Loucy (cell line): ENCODE measurements around the gene ZNF511.

Experiments
- H2AFZ ChIP-seq: fragments of 200-600 bp; sonication (generic); 2 replicates; pipeline ENCODE4 v1.6.0; 2016; ENCODE audit warnings: antibody characterized with exemption, mild to moderate bottlenecking, low read length, moderate library complexity
- H3F3A ChIP-seq: fragments of 200-600 bp; 2 replicates; pipeline ENCODE4 v1.6.0; 2016; ENCODE audit warnings: antibody characterized with exemption, low read depth, mild to moderate bottlenecking
- H3K27me3 ChIP-seq: fragments of 200-600 bp; sonication (generic); 2 replicates; pipeline ENCODE4 v1.6.1; 2014; ENCODE audit warnings: low read length, mild to moderate bottlenecking; ENCODE audit not compliant: insufficient read depth, poor library complexity, severe bottlenecking
- H3K36me3 ChIP-seq: fragments of 200-600 bp; sonication (generic); 2 replicates; pipeline ENCODE4 v1.6.1; 2016; ENCODE audit warnings: low read length; ENCODE audit not compliant: insufficient read depth
- H3K4me1 ChIP-seq: fragments of 200-600 bp; sonication (generic); 2 replicates; pipeline ENCODE4 v1.5.1; 2014; ENCODE audit warnings: low read length, mild to moderate bottlenecking; ENCODE audit not compliant: insufficient read depth, poor library complexity, severe bottlenecking
- H3K4me2 ChIP-seq: fragments of 200-600 bp; sonication (generic); 2 replicates; pipeline ENCODE4 v1.6.0; 2014; ENCODE audit warnings: antibody characterized with exemption, low read length, low read depth, mild to moderate bottlenecking; ENCODE audit not compliant: poor library complexity, severe bottlenecking
- H3K4me3 ChIP-seq: fragments of 200-600 bp; sonication (generic); 2 replicates; pipeline ENCODE4 v1.5.1; 2014; ENCODE audit warnings: low read length, mild to moderate bottlenecking, mixed read lengths; ENCODE audit not compliant: poor library complexity, severe bottlenecking
- H3K79me2 ChIP-seq: fragments of 200-600 bp; sonication (generic); 2 replicates; pipeline ENCODE4 v1.6.1; 2014; ENCODE audit warnings: low read length; ENCODE audit not compliant: insufficient read depth
- H3K9ac ChIP-seq: fragments of 200-600 bp; sonication (generic); 2 replicates; pipeline ENCODE4 v1.6.0; 2014; ENCODE audit warnings: mild to moderate bottlenecking, low read depth, low read length, moderate library complexity; ENCODE audit not compliant: poor library complexity, severe bottlenecking
- H3K9me2 ChIP-seq: fragments of 200-600 bp; sonication (generic); replicated peaks from 2 replicates; pipeline ENCODE4 v1.6.1; 2016; ENCODE audit warnings: low read depth, low read length, mixed read lengths
- H3K9me3 ChIP-seq: fragments of 200-600 bp; sonication (generic); 2 replicates; pipeline ENCODE4 v1.6.1; 2014; ENCODE audit warnings: mild to moderate bottlenecking, antibody characterized with exemption, low read length, low read depth; ENCODE audit not compliant: insufficient read depth
- H4K20me1 ChIP-seq: fragments of 200-600 bp; sonication (generic); 2 replicates; pipeline ENCODE4 v1.6.0; 2014; ENCODE audit warnings: antibody characterized with exemption, low read length, mild to moderate bottlenecking; ENCODE audit not compliant: insufficient read depth, poor library complexity, severe bottlenecking
- EZH2phosphoT487 ChIP-seq: fragments of 200-600 bp; IDR thresholded peaks from 2 replicates; pipeline ENCODE4 v1.6.1; 2018; ENCODE audit warnings: antibody characterized with exemption, mild to moderate bottlenecking, moderate library complexity, borderline replicate concordance
- TF ChIP-seq, protein P1 (sequence below): fragments of 200-600 bp; sonication (generic); conservative IDR thresholded peaks from 2 replicates; pipeline ENCODE4 v1.5.1; 2014; ENCODE audit warnings: mild to moderate bottlenecking, antibody characterized with exemption, low read length

ZNF511 gene

DNA sequence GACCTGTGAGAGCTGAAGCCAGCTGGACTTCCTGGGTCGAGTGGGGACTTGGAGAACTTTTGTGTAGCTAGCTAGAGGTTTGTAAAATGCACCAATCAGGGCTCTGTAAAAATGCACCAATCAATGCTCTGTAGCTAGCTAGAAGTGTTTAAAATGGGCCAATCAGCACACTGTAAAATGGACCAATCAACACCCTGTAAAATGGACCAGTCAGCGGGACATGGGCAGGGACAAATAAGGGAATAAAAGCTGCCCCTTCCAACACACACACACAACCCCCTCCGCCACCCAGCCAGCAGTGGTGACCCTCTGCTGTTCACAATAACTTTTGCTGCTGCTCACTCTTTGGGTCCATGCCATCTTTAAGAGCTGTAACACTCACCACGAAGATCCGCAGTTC lies 7.1 kb downstream of the ZNF511 start:
- Histone ChIP-seq H3K4me1 (no peaks in the 10 kb centered on the region), H3F3A (no peaks in the 10 kb centered on the region; the same call in 1 of the 2 replicates), H3K4me3 (no peak overlapping the region), H3K9me2 (no peaks in the 10 kb centered on the region), H3K36me3 (no peaks in the 10 kb centered on the region), H3K9ac (no peak overlapping the region), H3K9me3 (no peaks in the 10 kb centered on the region), H3K27me3 (no peaks in the 10 kb centered on the region), H3K4me2 (no peak overlapping the region), H2AFZ (no peak overlapping the region), H3K79me2 (no peaks in the 10 kb centered on the region), H4K20me1 (no peaks in the 10 kb centered on the region)
- no peak for TF ChIP-seq EZH2phosphoT487
- TF ChIP-seq, protein P1, sequence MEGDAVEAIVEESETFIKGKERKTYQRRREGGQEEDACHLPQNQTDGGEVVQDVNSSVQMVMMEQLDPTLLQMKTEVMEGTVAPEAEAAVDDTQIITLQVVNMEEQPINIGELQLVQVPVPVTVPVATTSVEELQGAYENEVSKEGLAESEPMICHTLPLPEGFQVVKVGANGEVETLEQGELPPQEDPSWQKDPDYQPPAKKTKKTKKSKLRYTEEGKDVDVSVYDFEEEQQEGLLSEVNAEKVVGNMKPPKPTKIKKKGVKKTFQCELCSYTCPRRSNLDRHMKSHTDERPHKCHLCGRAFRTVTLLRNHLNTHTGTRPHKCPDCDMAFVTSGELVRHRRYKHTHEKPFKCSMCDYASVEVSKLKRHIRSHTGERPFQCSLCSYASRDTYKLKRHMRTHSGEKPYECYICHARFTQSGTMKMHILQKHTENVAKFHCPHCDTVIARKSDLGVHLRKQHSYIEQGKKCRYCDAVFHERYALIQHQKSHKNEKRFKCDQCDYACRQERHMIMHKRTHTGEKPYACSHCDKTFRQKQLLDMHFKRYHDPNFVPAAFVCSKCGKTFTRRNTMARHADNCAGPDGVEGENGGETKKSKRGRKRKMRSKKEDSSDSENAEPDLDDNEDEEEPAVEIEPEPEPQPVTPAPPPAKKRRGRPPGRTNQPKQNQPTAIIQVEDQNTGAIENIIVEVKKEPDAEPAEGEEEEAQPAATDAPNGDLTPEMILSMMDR: no peak

DNA sequence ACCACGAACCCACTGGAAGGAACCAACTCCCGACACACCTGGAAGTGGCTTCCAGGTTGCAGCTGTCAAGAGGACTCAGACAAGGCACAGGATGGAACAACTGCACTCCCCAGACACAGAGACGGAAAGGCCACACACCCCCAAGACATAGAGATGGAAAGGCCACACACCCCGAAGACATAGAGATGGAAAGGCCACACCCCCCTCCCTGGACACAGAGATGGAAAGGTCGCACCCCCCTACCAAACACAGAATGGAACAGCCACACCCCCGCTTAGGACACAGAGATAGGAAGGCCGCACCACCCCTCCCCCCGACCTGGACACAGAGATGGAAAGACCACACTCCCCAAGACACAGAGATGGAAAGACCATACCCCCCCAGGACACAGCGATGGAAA lies 7.6 kb downstream of the ZNF511 start:
- TF ChIP-seq EZH2phosphoT487: no peak
- TF ChIP-seq, protein P1: no peak
- Histone ChIP-seq H3K4me3 (no peak overlapping the region), H2AFZ (no peak overlapping the region), H3K4me1 (no peaks in the 10 kb centered on the region), H3K79me2 (no peaks in the 10 kb centered on the region), H3F3A (no peaks in the 10 kb centered on the region; the same call in 1 of the 2 replicates), H4K20me1 (no peaks in the 10 kb centered on the region), H3K9me2 (no peaks in the 10 kb centered on the region), H3K9me3 (no peaks in the 10 kb centered on the region), H3K27me3 (no peaks in the 10 kb centered on the region), H3K4me2 (no peak overlapping the region), H3K9ac (no peak overlapping the region), H3K36me3 (no peaks in the 10 kb centered on the region)

DNA sequence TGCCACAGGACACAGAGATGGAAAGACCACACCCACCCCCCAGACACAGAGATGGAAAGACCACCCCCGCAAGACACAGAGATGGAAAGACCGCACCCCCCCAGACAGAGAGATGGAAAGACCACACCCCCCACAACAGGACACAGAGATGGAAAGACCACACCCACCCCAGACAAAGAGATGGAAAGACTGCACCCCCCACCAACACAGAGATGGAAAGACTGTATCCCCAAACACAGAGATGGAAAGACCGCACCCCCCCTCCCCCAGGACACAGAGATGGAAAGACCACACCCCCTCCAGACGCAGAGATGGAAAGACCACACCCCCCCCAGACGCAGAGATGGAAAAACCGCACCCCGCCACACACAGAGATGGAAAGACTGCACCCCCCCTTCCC lies 8.0 kb downstream of the ZNF511 start:
- H3K4me2 ChIP-seq: no peak overlapping the region
- H3K9me3 ChIP-seq: no peaks in the 10 kb centered on the region
- H3K27me3 ChIP-seq: no peaks in the 10 kb centered on the region
- H3K79me2 ChIP-seq: no peaks in the 10 kb centered on the region
- H3K9ac ChIP-seq: no peak overlapping the region
- TF ChIP-seq, protein P1: no peak
- no peak for TF ChIP-seq EZH2phosphoT487
- H3F3A ChIP-seq: no peaks in the 10 kb centered on the region
- H3K4me3 ChIP-seq: no peak overlapping the region
- no peaks in the 10 kb centered on the region for H3K9me2 ChIP-seq
- no peaks in the 10 kb centered on the region for H4K20me1 ChIP-seq
- no peaks in the 10 kb centered on the region for H3K36me3 ChIP-seq
- H3K4me1 ChIP-seq: no peaks in the 10 kb centered on the region
- H2AFZ ChIP-seq: no peak overlapping the region
